Activated CD4-positive, alpha-beta T cell treated with anti-CD3 and anti-CD28 coated beads, Interleukin-2, amount 50 U/mL, for 4 hours (primary cell): Measurements from ENCODE around the gene HSD17B11.
"Not testable (repeated sequence)": the region's sequence is repeated elsewhere in the genome, so short reads cannot be mapped to it uniquely, and the experiment has no call there.

Experiments
- DNase-seq, 2 experiments: peaks; one replicate each; pipeline ENCODE4 v3.0.0-alpha.2; 2020

HSD17B11 gene

GRCh38 chr4:87356832-87357526, 34.0 kb downstream of the HSD17B11 start:
- no peak for DNase-seq

DNA sequence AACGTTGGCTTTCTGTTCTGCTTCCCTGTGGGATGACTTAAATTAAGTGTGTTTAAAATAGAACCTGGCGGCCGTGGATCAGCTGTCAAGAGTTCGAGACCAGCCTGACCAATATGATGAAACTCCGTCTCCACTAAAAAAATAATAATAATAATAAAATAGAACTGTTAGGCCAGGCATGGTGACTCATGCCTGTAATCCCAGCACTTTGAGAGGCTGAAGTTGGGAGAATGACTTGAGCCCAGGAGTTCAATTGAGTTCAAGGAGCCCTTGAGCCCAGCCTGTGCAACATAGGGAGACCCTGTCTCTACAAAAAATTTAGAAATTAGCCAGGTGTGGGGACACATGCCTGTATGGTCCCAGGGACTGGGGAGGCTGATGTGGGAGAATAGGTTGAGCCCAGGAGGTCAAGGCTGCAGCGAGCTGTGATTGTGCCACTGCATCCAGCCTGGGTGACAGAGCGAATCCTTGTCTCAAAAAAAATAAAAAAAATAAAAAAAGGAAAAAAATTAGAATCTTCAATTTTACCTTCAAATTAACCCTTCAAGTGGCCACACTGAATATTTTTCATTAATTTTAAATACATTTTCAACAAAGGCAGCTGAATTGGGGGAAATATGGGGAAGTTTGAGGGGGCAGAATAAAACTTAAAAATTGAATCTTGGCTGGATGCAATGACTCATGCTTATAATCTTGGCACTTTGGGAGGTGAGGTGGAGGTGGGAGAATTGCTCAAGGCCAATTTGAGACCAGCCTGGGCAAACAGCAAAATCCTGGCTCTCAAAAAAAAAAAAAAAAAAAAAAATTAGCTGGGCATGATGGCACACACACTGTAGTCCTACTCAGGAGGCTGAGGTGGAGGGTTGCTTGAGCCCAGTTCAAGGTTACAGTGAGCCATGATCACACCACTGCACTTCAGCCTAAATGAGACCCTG, 36.6 kb downstream of the HSD17B11 start:
- no peak for DNase-seq

- DNase-seq, result peak; percentile 2 to 18
Measured at GRCh38 chr4:87353592-87353991, 37.4 kb downstream of the HSD17B11 start.

DNA sequence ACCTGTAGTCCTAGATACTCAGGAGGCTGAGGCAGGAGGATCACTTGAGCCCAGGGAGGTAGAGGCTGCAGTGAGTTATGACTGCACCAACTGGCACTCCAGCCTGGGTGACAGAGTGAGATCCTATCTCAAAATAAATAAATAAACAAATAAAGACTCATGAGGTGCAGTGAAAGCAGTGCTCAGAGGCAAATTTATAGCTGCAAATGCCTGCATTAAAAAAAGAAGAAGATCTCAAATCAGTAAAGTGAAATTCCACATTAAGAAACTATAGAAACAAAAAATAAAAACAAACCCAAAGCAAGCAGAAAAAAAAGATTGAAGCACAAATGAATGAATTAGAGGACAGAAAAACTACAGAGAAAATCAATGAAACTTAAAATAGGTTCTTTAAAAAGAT, 45.8 kb downstream of the HSD17B11 start:
- DNase-seq, result no peak

DNA sequence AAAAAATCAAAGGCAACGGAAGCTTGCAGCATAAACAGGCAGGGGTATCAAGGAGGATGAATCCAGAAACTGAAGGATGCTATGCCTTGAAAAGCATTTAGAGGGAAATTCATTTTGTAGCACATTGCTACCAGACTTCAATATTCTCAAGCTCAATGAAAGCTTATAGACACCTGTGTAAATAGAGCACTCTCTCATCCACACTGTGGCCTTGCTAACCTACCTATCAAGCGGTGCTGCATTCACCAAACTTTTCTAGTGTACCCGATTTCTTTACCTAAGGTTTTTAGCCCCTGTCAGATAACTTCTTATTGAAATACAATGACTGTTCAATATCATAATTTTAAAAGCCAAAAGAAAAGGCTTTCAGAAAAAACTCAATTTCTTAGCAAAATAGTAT, 48.1 kb downstream of the HSD17B11 start:
- no peak for DNase-seq

DNA sequence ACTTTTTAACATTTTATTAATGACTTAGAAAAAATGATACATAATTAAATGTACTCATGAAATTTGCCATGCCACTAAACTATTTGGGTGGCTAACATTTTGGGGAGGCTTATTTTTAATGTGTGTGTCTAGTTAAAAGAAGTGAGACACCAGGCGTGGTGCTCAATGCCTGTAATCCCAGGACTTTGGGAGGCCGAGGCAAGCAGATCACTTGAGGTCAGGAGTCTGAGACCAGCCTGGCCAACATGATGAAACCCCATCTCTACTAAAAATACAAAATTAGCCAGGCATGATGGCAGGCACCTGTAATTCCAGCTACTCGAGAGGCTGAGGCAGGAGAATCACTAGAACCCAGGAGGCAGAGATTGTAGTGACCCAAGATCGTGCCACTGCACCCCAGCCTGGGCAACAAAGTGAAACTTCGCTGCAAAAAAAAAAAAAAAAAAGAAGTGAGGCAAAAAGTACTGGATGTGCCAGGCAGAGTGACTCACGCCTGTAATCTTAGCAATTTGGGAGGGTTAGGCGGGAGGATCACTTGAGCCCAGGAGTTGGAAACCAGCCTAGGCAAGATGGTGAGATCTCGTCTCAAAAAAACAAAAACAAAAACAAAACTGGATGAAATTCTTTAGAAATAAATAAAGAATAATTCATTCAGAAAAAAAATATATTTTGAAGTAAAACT, 48.9 kb downstream of the HSD17B11 start:
- not testable (repeated sequence) for DNase-seq

DNA sequence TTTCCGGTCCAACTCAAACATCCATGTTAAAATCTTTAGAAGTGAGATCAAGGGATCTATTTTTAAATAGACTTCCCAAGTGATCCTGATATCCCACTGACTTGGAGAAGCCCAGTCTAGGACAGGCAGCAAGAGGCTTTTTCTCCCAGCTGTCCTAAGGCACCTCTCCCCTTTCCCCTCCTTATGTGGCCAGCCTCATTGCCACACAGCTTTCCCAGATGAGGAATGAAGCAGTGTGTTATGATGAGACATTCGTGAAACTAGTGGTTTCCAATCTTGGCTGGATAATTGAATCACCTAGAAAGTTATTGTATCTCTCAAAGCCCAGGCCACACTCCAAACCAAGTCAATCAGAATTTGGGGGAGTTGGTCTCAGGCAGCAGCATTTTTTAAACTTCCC, 51.5 kb downstream of the HSD17B11 start:
- no peak for DNase-seq

GRCh38 chr4:87337361-87337760, 53.6 kb downstream of the HSD17B11 start:
- no peak for DNase-seq

- no peak for DNase-seq
Measured at GRCh38 chr4:87333267-87333666, 57.7 kb downstream of the HSD17B11 start.

- DNase-seq, result no peak
Measured at GRCh38 chr4:87330761-87331160, 60.2 kb downstream of the HSD17B11 start.

- DNase-seq, result no peak
Measured at GRCh38 chr4:87327136-87327535, 63.9 kb downstream of the HSD17B11 start.

- DNase-seq, result no peak
Measured at GRCh38 chr4:87326460-87326859, 64.5 kb downstream of the HSD17B11 start.

- DNase-seq, result no peak
Measured at GRCh38 chr4:87322754-87323153, 68.2 kb downstream of the HSD17B11 start, which contains the start of gene HSD17B13. Gene HSD17B13 (minus strand): TSS chr4:87322882. CDS start chr4:87322841, 41 bp downstream.

DNA sequence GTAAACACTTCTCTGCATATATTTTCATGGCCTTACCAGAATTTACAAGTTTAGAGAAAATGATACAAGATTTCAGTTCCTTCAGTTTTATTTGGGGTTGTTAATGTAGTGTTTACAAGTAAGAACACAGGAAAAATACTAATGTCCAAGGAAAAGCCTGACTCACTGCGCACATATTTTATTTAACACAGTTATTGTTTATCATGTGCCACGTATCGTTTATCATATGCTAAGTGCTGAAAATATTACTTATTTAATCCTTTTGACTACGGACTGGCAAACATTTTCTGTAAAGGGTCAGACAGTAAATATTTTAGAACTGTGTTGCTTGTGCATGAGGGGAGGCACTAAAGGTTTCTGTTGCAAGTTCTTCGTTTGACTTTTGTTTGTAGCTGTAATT, 69.1 kb downstream of the HSD17B11 start:
- DNase-seq, result no peak

DNA sequence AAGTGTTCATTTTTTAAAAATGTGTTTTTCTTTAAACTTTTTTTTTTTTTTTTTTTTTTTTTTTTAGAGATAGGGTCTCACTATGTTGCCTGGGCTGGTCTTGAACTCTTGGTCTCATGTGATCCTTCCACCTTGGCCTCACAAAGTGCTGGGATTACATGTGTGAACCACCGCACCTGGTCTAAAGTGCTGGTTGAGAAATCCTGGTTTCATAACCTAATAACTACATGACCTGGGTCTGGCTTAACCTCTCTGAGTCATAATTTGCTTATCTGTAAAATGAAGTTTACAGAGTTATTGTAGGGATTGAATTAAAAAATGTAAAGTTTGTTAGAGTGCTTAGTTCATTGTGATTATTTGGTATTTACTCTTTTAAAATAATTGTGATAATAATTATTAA, 73.5 kb downstream of the HSD17B11 start:
- DNase-seq, result no peak

DNA sequence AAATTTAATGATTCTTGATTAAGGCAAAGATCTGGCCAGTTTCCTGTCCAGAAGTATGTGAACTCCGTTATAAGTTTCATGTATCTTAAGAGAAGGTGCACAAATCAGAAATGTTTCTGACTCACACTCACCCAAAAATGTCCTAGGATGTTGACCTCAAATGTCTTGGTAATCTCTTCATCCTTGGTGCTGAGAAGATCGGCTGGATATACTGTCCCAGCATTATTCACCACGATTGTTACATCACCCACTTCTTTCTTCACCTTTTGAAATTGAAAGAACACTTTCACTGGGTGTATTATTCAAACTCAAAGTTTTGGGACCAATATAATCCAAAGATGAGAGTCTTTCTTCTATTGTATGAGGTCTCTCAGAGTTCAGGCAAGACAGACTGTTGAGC, 74.0 kb downstream of the HSD17B11 start:
- no peak for DNase-seq

- not testable (repeated sequence) for DNase-seq
Measured at GRCh38 chr4:87315000-87315399, 76.0 kb downstream of the HSD17B11 start.

- no peak for DNase-seq
Measured at GRCh38 chr4:87313756-87314155, 77.2 kb downstream of the HSD17B11 start.

- no peak for DNase-seq
Measured at GRCh38 chr4:87311684-87312083, 79.3 kb downstream of the HSD17B11 start.

- no peak for DNase-seq
Measured at GRCh38 chr4:87310691-87311335, 80.2 kb downstream of the HSD17B11 start.

- no peak for DNase-seq
Measured at GRCh38 chr4:87309625-87310024, 81.4 kb downstream of the HSD17B11 start.

GRCh38 chr4:87306056-87306455, 84.9 kb downstream of the HSD17B11 start:
- DNase-seq, result no peak

DNA sequence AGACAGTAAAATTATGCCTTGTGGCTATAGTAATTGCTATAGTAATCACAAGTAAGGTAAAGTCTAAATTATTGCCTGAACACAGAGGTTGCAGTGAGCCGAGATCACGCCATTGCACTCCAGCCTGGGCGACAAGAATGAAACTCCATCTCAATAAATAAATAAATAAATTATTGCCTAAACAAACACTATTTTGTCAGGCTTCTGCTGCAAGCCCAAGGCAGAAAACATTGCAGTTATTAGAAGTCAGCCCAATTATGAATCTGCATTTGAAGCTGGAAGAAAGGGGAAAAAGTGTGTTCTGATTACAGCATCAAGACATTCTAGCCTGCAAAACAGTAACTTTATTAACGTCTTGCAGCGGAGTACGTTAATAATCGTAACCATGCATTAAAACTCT, 85.4 kb downstream of the HSD17B11 start:
- DNase-seq, result no peak
